A673 (cell line): ENCODE results near the gene CTIF. TPM values are rescaled to one million over a fixed set of nuclear protein-coding genes. Genes with fewer than 3 reads are reported as not detected.

ENCODE experiments used
- BruUV-seq: library from RNA; stranded (reverse); fragments of 400-500 nt; replicated peaks from 2 replicates; lab custom pipeline; 2021; lab: Mats Ljungman, UMichigan
- CTCF ChIA-PET: fragments of 300-600 bp; sonication (Branson Sonifier 250); formaldehyde crosslinking; loops from one replicate; lab custom pipeline; 2022; ENCODE audit warnings: antibody characterized with exemption; lab: Charles Lee
- POLR2A ChIA-PET: fragments of 300-600 bp; sonication (Branson Sonifier 250); formaldehyde crosslinking; loops from one replicate; lab custom pipeline; 2022; ENCODE audit warnings: antibody characterized with exemption; ENCODE audit not compliant: low non-redundant PET; lab: Charles Lee
- DNase-seq: peaks from one replicate; pipeline ENCODE4 v3.0.0-alpha.2; 2015; ENCODE audit warnings: low spot score
- H3K27ac ChIP-seq: fragments of 200-600 bp; sonication (generic); 2 replicates; pipeline ENCODE4 v1.5.1; 2016; ENCODE audit warnings: mixed run types, low read depth, mild to moderate bottlenecking, mixed read lengths, antibody characterized with exemption, low read length; ENCODE audit not compliant: poor library complexity, severe bottlenecking
- H3K27me3 ChIP-seq: fragments of 200-600 bp; sonication (generic); replicated peaks from 2 replicates; pipeline ENCODE4 v1.6.1; 2017; ENCODE audit warnings: mixed run types, low read depth, mild to moderate bottlenecking, mixed read lengths, antibody characterized with exemption, low read length; ENCODE audit not compliant: insufficient read depth, poor library complexity
- H3K36me3 ChIP-seq: fragments of 200-600 bp; sonication (generic); 2 replicates; pipeline ENCODE4 v1.6.1; 2016; ENCODE audit warnings: mixed run types, mild to moderate bottlenecking, mixed read lengths, antibody characterized with exemption, low read length; ENCODE audit not compliant: insufficient read depth, poor library complexity, severe bottlenecking
- H3K4me1 ChIP-seq: fragments of 200-600 bp; sonication (generic); 2 replicates; pipeline ENCODE4 v1.6.1; 2017; ENCODE audit warnings: mixed run types, mild to moderate bottlenecking, mixed read lengths, antibody characterized with exemption, low read length; ENCODE audit not compliant: insufficient read depth, poor library complexity, severe bottlenecking
- H3K4me3 ChIP-seq: fragments of 200-600 bp; sonication (generic); 2 replicates; pipeline ENCODE4 v1.5.1; 2016; ENCODE audit warnings: low read depth, mixed run types, mild to moderate bottlenecking, mixed read lengths, low read length; ENCODE audit not compliant: poor library complexity, severe bottlenecking
- H3K9me3 ChIP-seq: fragments of 200-600 bp; sonication (generic); 2 replicates; pipeline ENCODE4 v1.6.1; 2016; ENCODE audit warnings: mixed run types, low read depth, mild to moderate bottlenecking, mixed read lengths, antibody characterized with exemption, low read length; ENCODE audit not compliant: poor library complexity, severe bottlenecking
- EZH2 ChIP-seq: fragments of 200-600 bp; sonication (generic); IDR thresholded peaks from 2 replicates; pipeline ENCODE4 v1.6.1; 2017; ENCODE audit warnings: borderline replicate concordance, low read depth, mild to moderate bottlenecking, mixed read lengths, antibody characterized with exemption, low read length; ENCODE audit not compliant: poor library complexity, severe bottlenecking
- intact Hi-C: fragments of 100-400 bp; cut with micrococcal nuclease; formaldehyde crosslinking; loops from one replicate; pipeline ENCODE4 v1.10.0; 2022; ENCODE audit not compliant: unreplicated experiment
- total RNA-seq: library from RNA; stranded (reverse); gene quantifications from 2 replicates; pipeline ENCODE4 v1.2.3, GENCODE V29; 2021
- TF ChIP-seq, protein P1 (sequence below): fragments of 300-800, 200-600 bp; sonication (generic); conservative IDR thresholded peaks from 2 replicates; pipeline ENCODE4 v1.5.1; 2017; ENCODE audit warnings: low read depth, mild to moderate bottlenecking, antibody characterized with exemption, low read length, moderate library complexity, mixed read lengths

The CTIF gene
- total RNA-seq, 1 experiment from 2014 or later: 23.5 TPM

DNA sequence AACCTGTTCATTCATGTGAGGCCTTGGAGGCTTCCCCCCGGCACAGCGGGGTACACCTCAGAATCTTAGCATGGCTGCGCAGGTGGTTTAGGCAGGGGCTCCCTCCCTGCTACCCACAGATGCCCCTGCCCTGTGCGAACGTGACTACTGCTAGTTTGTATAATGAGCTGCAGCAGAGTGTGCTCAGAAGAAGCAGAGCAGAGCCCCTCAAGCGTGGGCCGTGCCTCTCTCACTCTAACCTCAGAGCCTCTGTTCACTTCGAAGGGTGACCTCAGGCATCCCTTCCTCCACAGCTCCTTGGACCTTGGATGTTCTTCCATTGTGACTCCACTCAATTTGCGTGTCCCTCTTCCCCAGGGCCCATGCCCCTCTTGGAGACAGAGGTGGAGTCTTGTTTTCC lies 161.6 kb downstream of the CTIF start:
- TF ChIP-seq EZH2: no peak
- TF ChIP-seq, protein P1, sequence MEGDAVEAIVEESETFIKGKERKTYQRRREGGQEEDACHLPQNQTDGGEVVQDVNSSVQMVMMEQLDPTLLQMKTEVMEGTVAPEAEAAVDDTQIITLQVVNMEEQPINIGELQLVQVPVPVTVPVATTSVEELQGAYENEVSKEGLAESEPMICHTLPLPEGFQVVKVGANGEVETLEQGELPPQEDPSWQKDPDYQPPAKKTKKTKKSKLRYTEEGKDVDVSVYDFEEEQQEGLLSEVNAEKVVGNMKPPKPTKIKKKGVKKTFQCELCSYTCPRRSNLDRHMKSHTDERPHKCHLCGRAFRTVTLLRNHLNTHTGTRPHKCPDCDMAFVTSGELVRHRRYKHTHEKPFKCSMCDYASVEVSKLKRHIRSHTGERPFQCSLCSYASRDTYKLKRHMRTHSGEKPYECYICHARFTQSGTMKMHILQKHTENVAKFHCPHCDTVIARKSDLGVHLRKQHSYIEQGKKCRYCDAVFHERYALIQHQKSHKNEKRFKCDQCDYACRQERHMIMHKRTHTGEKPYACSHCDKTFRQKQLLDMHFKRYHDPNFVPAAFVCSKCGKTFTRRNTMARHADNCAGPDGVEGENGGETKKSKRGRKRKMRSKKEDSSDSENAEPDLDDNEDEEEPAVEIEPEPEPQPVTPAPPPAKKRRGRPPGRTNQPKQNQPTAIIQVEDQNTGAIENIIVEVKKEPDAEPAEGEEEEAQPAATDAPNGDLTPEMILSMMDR: no peak
- H3K4me3 ChIP-seq: no peak overlapping the region
- intact Hi-C loops: no loop called here
- no peaks in the 10 kb centered on the region for H3K9me3 ChIP-seq
- DNase-seq: no peak
- CTCF ChIA-PET: no interaction called here
- BruUV-seq: no TSS peak
- H3K4me1 ChIP-seq: no peaks in the 10 kb centered on the region
- H3K27me3 ChIP-seq: no peaks in the 10 kb centered on the region
- POLR2A ChIA-PET: no interaction called here
- no peaks in the 10 kb centered on the region for H3K36me3 ChIP-seq
- no peak overlapping the region for H3K27ac ChIP-seq

DNA sequence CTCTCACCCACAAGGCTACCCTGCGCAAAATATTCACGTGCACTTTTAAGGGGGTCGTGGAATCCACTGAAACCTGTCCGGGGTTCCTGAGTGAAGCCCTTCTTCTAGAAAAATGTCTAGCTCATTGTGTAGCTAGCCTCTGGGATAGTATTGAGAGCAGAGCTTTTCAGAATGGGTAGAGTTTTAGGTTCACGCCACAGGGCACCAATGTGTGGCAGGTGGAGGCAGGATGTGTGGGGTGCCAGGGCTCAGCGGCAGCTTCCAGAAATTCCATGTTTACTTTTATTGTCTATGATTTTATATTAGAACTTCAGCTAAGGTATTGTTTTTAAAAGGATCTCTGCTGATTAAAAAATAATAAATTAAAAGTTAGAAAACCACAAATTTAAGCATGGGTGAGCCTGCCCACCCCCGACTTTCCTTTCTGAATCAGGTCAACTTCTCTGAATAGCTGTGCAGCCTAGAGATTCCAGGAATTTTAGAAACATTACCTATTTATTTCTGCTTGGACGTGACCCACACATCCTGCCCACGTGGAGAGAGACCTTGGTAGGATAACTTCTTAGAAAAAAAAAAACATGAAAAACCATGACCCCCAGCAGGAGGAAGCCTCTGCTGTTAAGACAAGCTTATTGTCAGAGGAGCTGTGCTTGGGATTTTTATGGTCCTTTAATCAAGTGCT lies 163.7 kb downstream of the CTIF start:
- Histone ChIP-seq H3K4me1 (no peaks in the 10 kb centered on the region), H3K36me3 (no peaks in the 10 kb centered on the region), H3K9me3 (no peaks in the 10 kb centered on the region), H3K4me3 (no peak overlapping the region), H3K27ac (no peak overlapping the region), H3K27me3 (no peaks in the 10 kb centered on the region)
- DNase-seq: no peak
- CTCF ChIA-PET: no interaction called here
- no TSS peak for BruUV-seq
- intact Hi-C loops: no loop called here
- no peak for TF ChIP-seq EZH2
- TF ChIP-seq, protein P1: no peak
- POLR2A ChIA-PET: no interaction called here

DNA sequence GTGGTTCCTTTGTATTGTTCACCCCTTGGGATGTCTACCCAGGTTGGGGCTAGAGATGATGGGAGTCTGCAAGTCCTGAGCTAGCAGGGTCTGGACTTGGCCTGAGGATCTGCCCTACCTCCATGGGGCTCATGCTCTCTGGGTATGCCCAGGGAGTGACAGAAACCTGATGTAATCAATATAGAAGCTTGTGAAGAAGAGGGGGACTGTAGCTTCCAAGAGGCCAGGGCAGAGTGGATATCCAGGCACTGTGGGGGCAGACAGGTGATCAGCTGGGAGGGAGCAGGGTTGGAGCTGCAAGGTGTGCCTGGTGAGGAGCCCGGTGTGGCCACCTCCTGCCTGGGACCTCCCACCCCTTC lies 164.2 kb downstream of the CTIF start:
- H3K4me3 ChIP-seq: no peak overlapping the region
- H3K27ac ChIP-seq: no peak overlapping the region
- no peak for DNase-seq
- H3K9me3 ChIP-seq: no peaks in the 10 kb centered on the region
- POLR2A ChIA-PET: no interaction called here
- no TSS peak for BruUV-seq
- H3K27me3 ChIP-seq: no peaks in the 10 kb centered on the region
- no peaks in the 10 kb centered on the region for H3K36me3 ChIP-seq
- no peaks in the 10 kb centered on the region for H3K4me1 ChIP-seq
- TF ChIP-seq, protein P1: no peak
- no peak for TF ChIP-seq EZH2
- CTCF ChIA-PET: no interaction called here
- intact Hi-C loops: no loop called here
